H1 (cell line): ENCODE data around the gene LRRFIP1. TPM values are rescaled to one million over a fixed set of nuclear protein-coding genes. Genes with fewer than 3 reads are reported as not detected.

Source experiments
- BACH1 ChIP-seq: IDR thresholded peaks from 2 replicates; pipeline ENCODE4 v1.6.1; 2012; ENCODE audit warnings: low read length, improper control_type of control experiment
- CHD2 ChIP-seq: IDR thresholded peaks from 2 replicates; pipeline ENCODE4 v1.6.1; 2012; ENCODE audit warnings: low read length, improper control_type of control experiment
- TEAD4 ChIP-seq: IDR thresholded peaks from 2 replicates; pipeline ENCODE4 v1.6.1; 2012; ENCODE audit warnings: low read depth, low read length, inconsistent platforms, mixed read lengths
- polyA plus RNA-seq, 7 experiments: library from polyadenylated mRNA; depleted of rRNA in 3 of 7; stranded (reverse) in 5 of 7; unstranded in 2 of 7; fragments of >200 nt in 5 of 7; fragments of 200-250 nt in 2 of 7; gene quantifications; 1 replicate in 5 of 7; 2 replicates in 1 of 7; 4 replicates in 1 of 7; pipeline versions ENCODE4 v1.2.1 to v1.2.3, GENCODE V29; 2011 to 2013; ENCODE audit warnings: missing spikeins in 2 of 7, mixed read lengths in 2 of 7
- total RNA-seq: library from RNA; stranded (reverse); fragmentation: NEBNext Ultra II Directional; extraction: Animal tissue kit (Norgen Biotek cat#: 25700); gene quantifications from 2 replicates; pipeline ENCODE4 v1.2.1, GENCODE V29; 2021

Gene LRRFIP1
- total and polyA plus RNA-seq, 2 of the 8 experiments (the other 6 are each of a cell fraction or from before 2014, with no cell fraction given), result 12.1 to 75.8 TPM

- TF ChIP-seq CHD2, result no peak
- no peak for TF ChIP-seq TEAD4
- no peak for TF ChIP-seq BACH1
- TF ChIP-seq, all 59 proteins: peak for 2
Measured at GRCh38 chr2:237708065-237708398, 80.6 kb downstream of the LRRFIP1 start (continued).
